Skin epidermis (tissue), 12 donors: ENCODE measurements around the gene C3orf22.
A peak's percentile ranks its signal among the peaks of the same experiment; 100 is the strongest.
"Not testable (repeated sequence)": the region's sequence is repeated elsewhere in the genome, so short reads cannot be mapped to it uniquely, and the experiment has no call there.

Experiments
- H3K27ac ChIP-seq, 21 experiments: fragments of 200-600 bp; sonication (generic) in 11 of 21; one replicate each; pipeline ENCODE4 v1.5.0; 2020; ENCODE audit warnings: mild to moderate bottlenecking in 3 of 21, inconsistent platforms in 2 of 21, moderate library complexity in 2 of 21
- H3K4me3 ChIP-seq, 7 experiments: fragments of 200-600 bp; sonication (generic) in 2 of 7; one replicate each; pipeline ENCODE4 v1.5.0; 2020; ENCODE audit warnings: inconsistent platforms in 2 of 7, mild to moderate bottlenecking in 2 of 7, moderate library complexity in 1 of 7

Gene C3orf22

DNA sequence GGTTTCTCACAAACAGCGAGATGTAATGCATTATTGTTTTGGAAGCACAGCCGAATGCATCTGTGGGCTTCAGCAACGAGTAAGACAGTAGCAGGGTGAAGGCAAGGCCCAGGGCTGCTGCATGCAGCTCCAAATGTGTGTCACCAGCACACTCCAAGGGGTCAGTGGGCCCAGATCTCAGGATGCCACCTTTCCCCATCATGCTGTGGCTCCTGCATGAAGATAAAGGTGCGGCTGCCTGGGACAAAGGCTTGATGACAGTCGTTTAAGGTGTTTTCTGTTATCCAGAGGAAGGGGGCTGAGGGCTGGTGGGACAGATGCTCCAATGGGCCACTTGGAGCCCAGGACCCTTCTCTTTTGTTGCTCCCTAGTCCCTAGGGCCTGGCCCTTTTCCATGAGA is 13.2 kb downstream of the C3orf22 start:
- Histone ChIP-seq H3K27ac (no peak overlapping the region), H3K4me3 (no peak overlapping the region)

DNA sequence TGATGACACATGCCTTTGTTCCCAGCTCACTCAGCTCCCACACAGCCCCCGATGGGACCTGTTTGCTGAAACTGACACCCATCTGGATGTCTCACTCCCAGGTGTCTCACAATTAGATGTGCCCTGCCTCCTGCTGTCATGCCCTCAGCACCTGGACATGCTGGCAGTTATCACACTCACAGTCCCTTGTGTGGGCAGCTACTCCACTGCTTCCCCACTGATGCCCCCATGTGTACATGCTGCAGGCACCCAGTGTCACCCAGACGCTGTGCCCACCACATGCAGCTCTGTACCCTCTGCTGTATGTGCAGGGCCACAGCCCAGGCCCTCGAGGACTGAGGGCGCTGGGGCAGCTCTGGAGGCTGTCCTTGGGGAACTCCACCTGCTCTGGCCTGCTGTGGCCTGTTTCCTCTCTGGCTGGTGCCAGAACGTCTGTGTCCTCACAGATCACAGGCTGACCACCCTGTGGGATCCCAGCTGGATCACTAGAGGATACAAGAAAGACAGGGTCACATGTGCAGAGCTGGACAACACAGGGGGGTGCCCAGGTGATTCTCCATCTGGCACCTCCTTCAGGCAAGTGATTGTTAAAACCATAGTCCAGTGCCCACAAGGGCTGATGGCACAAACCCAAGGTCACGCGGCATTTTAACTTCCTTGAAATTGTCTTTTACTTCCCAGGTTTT is 14.0 kb downstream of the C3orf22 start:
- H3K27ac ChIP-seq: no peak overlapping the region
- no peak overlapping the region for H3K4me3 ChIP-seq

DNA sequence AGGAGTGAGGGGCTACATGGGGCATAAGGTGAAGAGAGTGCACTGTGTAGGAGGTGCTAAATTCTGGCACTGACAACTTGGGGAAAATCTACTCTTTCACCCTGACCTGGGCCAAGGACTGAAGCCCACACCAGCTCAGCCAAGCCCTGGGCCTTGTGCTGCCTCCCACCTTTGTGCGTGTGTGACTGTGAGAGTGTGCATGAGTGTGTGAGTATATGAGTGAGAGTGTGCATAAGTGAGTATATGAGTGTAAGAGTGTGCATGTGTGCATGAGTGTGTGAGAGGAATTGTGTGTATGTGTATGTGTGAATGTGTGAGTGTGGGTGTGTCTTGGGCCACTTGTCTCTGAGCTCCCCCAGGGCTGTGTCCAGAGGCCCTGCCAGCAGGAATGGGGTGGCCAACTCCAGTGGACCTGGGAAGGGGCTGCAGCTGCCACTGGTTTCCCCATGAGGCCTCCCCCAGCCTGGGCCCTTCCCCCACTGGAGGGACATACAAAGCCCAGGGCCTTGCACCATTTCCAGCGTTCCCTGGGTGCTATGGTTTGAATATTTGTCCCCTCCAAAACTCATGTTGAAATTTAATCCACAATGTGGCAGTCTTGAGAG is 15.2 kb downstream of the C3orf22 start:
- no peak overlapping the region for H3K4me3 ChIP-seq
- H3K27ac ChIP-seq: no peak overlapping the region

DNA sequence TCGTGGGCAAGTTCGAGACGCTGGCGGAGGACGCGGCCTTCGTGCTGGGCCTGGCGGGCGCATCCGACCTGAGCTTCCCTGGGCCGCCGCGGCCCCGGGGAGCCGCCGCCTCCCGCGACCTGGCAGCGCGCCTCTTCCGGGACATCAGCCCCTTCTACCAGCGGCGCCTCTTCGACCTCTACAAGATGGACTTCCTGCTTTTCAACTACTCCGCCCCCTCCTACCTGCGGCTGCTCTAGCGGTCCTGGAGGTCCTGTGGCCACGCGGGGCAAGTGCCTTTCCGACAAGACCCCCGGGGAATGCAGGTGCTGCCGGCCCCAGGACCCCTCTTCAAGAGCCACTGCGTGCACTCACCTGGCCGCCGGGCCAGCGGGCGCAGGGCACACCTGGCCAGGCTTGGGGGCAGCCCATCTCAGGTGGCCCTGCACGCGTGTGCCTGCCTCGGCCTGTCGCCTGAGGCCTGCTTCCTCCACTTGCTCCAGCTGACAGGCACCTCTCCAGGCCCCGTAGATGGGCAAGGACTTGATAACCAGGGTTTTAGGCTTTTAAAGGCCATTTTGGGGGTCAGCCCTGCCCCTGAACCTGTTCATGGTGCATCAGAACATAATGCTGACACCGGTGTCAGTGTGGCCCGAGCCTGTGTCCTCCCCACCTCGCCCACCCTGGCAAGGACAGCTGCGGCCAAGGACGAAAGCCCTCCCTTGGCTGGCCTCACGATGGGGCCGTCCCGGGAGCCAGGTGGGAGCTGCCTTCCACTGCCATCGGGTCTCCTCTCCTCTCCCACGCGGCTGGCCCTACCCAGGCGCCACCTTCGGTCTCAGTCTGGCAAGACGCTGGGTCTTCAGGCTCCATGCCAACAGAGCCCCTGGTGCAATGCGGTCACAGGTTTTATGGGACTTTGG is 16.1 kb downstream of the C3orf22 start:
- Histone ChIP-seq H3K27ac (no peak overlapping the region), H3K4me3 (no peak overlapping the region)

DNA sequence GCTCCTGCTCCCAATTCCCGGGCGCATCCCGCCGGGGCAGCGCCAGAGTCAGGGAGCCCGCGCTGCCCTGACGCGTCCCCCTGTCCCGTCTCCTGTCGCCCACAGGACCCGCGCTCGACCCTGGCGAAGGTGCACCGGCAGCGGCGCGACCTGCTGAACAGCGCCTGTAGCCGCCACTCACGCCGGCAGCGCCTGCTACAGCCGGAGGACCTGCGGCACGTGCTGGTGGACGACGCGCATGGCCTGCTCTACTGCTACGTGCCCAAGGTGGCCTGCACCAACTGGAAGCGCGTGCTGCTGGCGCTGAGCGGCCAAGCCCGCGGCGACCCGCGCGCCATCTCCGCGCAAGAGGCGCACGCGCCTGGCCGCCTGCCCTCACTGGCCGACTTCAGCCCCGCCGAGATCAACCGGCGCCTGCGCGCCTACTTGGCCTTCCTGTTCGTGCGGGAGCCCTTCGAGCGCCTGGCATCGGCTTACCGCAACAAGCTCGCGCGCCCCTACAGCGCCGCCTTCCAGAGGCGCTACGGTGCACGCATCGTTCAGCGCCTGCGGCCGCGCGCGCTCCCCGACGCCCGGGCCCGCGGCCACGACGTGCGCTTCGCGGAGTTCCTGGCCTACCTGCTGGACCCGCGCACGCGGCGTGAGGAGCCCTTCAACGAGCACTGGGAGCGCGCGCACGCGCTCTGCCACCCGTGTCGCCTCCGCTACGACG is 16.9 kb downstream of the C3orf22 start:
- Histone ChIP-seq H3K4me3 (no peak overlapping the region), H3K27ac (no peak overlapping the region)

DNA sequence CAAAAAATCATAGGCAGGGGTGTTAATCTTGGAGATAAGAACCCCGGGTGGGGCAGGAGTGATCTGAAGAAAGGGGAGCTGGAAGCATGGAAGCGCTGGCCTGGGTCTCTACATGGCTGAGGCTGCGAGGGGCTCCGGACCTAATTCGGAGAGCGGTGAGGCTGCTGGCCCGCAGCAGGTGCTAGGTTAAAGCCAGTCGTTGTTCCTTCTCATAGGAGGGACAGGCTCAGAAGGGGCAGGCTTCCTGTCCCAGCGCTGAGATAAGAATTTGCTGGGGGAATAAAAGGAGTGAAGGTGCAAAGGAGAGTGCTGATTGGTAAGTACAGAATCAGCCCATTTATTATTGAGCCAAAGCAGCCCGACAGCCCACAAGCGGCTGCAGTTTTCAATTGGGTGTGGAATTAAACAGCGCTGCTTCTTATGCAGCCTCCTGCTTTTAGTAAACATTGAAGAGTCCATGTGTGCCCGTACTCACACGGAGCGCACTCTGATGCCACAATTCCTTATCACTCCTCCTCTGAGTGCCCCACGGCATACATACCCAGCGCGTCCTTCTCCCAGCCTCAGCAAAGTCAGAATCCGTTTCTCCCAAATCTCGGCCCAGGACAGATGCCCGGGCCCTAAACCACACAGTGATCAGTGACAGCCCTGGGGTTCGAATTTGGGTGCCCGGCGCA is 17.6 kb downstream of the C3orf22 start:
- Histone ChIP-seq H3K27ac (peak overlapping the region in 6 of 21 experiments; percentile 21 to 57 (median 42)), H3K4me3 (no peak overlapping the region)

DNA sequence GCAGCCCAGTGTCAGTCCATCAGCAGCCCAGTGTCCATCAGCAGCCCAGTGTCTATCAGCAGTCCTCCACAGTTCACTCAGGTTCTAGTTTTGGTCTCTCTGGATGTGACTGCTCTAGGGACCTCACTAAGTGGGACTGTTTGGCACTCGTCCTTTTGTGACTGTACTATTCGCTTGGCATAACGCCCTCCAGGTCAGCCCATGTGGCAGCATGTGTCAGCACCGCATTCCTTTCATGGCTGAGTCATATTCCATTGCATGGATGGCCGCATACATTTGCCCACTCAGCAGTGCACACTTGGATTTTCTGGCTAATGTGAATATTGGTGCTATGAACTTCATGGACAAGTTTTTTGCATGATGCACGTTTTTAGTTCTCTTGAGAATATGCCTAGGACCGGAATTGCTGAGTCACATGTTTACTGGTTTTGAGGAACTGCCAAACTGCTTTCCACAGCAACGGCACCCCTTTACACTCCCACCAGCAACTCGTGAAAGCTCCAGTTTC is 18.3 kb downstream of the C3orf22 start:
- Histone ChIP-seq H3K4me3 (no peak overlapping the region), H3K27ac (peak overlapping the region in 4 of 21 experiments; percentile 21 to 57 (median 46))

DNA sequence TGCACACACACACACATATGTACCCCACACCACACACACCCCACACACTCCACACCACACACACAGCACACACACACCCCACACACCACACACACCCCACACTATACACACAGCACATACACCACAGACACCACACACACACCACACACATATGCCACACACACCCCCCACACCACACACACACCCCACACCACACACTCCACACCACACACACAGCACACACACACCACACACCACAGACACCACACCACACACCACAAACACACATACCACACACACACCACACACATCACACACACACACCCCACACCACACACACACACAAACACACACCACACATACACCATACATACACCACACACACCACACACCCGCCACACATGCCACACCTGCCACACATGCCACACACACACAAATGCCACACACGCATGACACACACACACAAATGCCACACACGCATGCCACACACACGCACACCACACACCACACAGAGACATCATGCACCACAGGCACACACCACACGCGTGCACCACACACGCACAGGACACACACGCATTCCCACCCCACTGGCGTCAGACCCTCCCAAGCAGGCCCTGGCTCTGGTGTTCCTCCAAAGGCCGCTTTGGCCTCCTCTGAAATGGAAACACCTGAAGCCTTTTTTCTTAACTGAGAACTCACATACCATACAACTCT is 19.0 kb downstream of the C3orf22 start:
- Histone ChIP-seq H3K4me3 (no peak overlapping the region), H3K27ac (peak overlapping the region in 3 of 21 experiments; percentile 15 to 17 (median 16))

DNA sequence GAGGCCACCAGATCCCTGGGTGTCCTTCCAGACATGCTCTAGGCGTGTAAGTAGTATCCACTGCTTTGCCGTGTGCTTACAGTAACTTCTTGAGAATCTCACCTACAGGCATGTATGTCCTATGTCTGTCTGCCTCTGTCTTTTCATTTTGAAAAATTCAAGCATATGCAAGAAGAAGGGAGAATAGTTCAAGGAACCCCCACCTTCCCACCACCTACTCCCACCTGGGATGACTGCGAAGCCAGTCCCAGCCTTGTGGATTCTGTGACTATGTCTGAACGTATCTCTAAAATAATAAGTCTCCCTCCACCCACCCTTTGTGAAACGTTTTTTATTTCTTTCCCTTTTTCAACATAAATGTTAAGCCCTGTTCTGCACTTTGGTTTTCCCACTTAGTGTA is 19.8 kb downstream of the C3orf22 start:
- Histone ChIP-seq H3K27ac (no peak overlapping the region), H3K4me3 (no peak overlapping the region)

DNA sequence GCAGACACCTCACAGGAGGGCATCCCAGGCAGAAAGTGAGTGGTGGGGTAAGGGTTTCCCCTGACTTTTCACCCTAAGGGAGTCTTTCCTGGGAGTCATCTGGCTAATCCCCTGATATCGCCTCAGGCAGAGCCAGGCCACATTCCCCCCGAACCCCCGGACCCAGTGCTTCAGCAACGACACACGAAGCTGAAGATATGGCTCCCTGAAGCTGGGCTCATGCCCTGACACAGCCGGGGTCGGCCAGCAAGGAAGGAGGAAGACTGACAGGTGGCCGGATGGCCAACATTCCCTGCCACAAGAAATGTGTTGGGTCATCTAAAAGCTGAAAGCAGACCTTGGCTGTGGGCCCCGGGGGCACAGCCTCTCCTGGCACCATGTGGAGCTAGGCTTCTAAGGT is 20.4 kb downstream of the C3orf22 start:
- Histone ChIP-seq H3K27ac (no peak overlapping the region), H3K4me3 (no peak overlapping the region)

DNA sequence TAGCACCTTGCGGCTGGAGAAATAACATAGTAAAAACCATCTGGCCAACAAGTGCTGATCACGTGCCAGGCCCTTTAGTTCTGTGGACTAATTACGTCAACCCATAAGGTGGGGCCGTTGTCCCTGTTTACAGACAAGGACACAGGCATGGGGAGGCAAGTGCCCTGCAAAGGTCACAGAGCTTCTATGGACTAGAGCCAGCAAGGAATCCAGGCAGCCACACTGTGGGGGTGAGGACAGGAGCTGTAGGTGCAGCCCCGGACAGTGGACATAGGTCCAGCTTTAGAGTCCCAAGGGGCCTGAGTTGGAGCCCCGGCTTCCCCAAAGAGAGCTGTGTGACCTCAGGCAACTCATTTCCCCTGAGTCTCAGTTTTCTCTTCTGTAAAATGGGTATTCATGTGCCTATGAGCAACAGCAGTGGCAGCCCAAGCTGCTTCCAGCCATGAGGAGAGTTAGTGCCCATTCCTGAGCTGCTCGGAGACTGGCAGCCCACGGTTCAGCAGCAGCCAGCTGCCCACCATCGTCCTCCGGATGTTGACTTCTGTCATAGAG is 20.9 kb downstream of the C3orf22 start:
- no peak overlapping the region for H3K27ac ChIP-seq
- H3K4me3 ChIP-seq: no peak overlapping the region

DNA sequence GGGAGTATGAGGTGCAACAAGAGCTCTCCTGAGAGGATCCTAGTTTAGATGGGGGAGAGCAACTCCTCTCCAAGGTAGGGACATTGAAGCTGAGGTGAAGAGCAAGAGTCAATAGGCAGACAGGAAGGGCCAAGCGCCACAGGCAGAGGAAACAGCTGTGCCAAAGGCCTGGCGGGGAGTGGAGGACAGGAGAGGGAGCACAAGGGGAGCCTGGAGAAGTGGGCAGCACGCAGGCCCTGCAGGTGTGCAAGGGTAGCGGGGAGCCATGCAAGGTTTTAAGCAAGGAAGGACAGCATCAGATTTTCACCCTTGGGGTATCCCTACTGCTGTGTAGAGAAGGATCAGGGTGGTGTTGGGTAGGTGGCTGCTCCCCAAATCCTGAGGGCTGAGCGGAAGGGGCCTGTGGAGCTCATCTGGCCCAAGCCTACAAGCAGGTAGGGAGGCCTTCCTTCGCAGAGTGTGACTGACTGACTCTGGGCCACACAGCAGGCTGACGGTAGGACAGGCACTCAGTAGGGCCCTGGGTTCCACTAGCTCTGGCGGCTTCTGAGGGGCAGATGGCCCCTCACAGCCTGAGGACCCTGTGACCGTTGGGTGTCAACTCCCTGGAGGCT is 21.5 kb downstream of the C3orf22 start:
- Histone ChIP-seq H3K27ac (no peak overlapping the region), H3K4me3 (no peak overlapping the region)

DNA sequence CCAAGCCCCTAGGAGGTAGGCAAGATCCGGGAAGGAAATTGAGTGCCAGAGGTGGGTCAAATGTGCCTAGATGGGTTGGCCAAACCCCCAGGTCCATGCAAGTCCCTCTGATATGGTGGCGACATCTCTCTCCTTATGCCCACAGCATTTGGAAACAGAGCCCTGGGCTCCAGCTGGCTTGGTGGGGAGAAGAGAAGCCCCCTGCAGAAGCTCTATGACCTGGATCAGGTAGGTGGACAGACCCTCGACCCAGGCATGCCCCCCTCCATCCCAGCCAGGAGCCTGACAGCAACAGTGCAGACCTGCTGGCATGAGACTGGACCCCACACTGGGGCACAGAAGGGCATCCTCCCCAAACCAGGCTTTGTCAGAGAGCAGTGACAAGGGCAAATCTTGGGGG is 22.6 kb downstream of the C3orf22 start:
- Histone ChIP-seq H3K27ac (no peak overlapping the region), H3K4me3 (no peak overlapping the region)

DNA sequence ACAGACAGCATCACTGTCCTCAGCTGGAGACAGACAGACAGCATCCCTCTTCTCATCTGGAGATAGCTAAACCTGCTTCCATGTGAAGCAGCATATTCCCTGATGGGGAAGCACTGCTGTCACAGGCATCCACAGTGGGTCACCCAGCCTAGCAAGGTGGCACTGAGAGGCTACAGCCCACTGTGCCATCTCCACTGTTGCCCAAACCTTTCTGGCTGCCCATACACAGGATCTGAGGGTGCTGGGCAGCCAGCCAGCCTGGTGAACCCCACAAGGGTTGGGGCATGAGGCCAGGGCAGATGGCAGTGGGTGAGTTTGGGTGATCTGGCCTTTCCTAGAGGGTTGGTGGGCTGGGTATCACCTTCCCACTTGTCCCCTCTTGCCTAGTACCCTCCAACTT is 23.1 kb downstream of the C3orf22 start:
- no peak overlapping the region for H3K4me3 ChIP-seq

DNA sequence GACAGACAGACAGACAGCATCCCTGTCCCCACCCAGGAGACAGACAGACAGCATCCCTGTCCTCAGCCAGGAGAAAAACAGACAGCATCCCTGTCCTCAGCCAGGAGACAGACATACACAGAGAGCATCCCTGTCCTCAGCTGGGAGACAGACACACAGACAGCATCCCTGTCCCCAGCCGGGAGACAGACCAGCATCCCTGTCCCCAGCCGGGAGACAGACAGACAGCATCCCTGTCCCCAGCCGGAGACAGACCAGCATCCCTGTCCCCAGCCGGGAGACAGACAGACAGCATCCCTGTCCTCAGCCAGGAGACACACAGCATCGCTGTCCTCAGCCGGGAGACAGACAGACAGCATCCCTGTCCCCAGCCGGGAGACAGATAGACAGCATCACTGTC is 24.0 kb downstream of the C3orf22 start:
- H3K4me3 ChIP-seq: not testable (repeated sequence)

More for the DNA sequence above, 23.1 kb downstream of the C3orf22 start:
- no peak overlapping the region for H3K27ac ChIP-seq

DNA sequence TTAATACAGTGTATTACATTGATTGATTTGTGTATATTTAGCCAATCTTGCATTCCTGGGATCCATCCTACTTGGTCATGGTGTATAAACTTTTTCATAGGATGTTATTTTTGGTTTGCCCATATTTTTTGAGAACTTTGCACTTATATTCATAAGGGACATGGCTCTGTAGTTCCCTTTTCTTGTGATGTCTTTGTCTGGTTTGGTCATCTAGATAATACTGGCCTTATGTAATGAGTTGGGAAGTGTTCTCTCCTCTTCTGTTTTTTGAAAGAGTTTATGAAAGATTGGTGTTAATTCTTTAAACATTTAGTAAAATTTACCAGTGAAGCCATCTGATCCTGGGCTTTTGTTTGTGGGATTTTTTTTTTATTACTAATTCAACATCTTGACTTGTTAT is 25.2 kb downstream of the C3orf22 start:
- no peak overlapping the region for H3K27ac ChIP-seq

More for the DNA sequence above, 24.0 kb downstream of the C3orf22 start:
- H3K27ac ChIP-seq: not testable (repeated sequence)

DNA sequence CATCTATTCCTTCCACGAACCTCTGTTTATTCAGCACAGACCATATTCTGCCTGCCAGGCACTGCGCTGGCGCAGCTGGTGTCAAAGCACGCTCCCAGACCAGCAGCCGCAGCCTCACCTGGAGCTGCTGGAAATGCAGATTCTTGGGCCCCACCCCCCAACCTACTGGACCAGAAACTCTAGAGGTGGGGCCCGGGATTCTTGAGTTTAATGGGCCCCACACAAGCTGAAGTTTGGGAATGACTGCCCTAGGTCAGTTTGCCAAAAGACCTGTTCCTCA is 27.7 kb downstream of the C3orf22 start:
- peak overlapping the region in 5 of 21 experiments; percentile 8 to 64 (median 33) for H3K27ac ChIP-seq

More for the DNA sequence above, 25.2 kb downstream of the C3orf22 start:
- H3K4me3 ChIP-seq: no peak overlapping the region

More for the DNA sequence above, 27.7 kb downstream of the C3orf22 start:
- H3K4me3 ChIP-seq: no peak overlapping the region
